HG03354 (cell line): Measurements from ENCODE around the gene PGBD5.

Source experiments
- ATAC-seq: cut with Tn5 transposase; IDR thresholded peaks from one replicate; pipeline ENCODE4 v1.9.1; 2021; ENCODE audit warnings: mild to moderate bottlenecking; ENCODE audit not compliant: unreplicated experiment, poor library complexity, severe bottlenecking

Gene PGBD5

DNA sequence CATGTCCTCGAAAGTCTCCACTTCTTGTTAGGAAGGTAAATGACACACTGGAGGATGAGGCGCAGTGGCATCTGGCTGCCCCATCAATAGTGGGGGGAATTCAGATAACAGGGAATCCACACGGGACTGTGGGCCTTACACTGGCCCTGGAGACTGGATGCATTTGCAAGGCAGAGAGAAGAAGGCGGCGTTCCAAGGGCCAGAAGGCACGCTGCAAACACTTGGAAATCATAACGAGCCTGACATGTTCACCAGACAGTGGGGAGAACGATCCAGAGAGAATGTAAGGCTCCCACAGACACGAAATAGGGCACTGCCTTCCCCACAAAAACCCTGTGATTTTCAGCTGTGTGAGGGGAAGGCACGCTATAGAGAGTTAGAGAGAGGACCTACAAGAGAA is 70.5 kb downstream of the PGBD5 start:
- ATAC-seq = no peak

DNA sequence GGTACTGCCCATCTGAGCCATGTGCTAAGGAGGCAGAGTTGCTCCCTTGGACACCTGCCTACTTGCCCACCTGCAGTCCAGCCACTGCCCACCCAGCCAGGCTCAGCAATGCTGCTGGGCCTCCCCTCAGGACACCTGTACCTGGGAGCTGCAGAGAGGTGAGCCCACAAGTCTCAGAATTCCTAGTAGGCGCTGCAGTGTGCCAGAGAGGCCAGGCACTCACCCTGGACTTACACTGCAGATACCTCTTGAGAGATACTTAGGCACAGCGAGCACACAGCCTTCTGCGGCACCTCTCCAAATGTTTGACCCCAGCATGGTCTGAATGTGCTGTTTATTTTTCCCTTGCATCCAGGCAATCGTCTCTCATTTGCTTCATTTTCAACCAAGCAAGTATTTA is 71.0 kb downstream of the PGBD5 start:
- no peak for ATAC-seq

DNA sequence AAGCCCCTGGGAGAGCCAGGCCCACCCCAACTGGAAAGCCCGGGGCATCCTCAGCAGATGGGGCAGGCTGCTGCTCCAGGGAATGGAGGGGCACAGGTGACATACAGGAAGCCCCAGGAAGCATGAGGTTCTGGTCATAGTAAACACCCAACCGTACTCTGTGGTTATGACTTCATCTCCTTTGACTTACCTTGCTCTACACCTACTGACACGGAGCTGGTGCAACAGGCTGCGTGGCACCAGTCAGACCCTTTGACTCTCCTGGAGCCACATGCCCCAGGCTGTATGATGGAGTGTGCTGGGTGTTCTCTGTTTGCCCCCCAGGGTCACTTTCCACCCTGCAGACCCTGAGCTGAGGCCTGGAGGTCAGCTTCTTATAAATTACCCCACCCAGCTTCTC is 72.1 kb downstream of the PGBD5 start:
- no peak for ATAC-seq

DNA sequence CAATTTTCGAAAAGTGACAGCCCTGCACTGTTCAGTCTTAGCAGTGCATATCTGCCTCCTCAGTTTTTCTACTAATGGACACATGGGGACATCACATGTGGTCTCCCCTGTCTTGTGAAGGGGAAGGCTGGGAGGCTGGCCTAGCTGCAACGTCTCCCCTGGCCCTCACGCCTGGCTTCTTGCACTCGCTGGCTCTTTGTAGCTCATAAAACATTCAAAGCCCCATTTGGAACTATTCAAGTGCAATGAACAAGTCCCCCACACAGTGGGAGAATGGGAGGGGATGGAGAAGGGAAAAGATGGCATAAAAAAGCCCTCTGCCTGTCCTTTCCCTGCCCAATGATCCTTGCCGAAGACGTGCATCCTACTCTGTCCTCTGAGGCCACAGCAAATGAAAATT is 73.6 kb downstream of the PGBD5 start:
- no peak for ATAC-seq

DNA sequence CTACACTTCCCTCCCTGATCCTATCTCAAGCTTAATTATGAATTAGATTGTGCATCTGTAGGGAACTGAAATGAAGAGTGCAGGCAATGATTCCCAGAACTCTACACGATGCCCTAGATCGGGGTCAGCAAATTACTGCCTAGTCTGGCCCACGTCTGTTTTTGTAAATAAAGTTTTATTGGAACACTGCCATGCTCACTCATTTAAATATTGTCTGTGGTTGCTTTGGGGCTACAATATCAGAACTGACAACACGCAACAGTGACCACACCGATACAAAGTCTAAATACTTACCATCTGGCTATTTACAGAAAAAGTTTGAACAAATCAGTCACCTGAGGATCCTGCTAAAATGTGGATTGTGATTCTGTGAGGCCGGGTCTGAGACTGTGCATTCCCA is 74.1 kb downstream of the PGBD5 start:
- ATAC-seq = no peak

DNA sequence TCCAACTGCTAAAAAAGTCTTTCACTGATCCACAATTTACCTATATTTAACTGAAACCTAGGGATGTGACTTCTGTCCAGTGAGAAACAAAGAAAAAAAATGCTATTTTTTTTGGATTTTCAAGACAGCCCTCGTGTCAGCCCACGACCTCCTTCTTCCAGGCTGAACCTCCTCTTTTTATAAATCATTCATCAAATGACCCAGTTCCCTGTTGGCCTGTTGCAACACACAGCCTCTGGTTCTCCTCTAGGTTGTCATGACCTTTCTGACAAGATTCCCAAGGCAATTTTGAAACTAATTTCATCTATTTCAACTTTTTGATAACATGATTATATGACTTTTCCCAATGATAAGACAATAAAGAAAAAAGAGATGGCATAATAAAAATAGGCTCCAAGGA is 74.6 kb downstream of the PGBD5 start:
- no peak for ATAC-seq

DNA sequence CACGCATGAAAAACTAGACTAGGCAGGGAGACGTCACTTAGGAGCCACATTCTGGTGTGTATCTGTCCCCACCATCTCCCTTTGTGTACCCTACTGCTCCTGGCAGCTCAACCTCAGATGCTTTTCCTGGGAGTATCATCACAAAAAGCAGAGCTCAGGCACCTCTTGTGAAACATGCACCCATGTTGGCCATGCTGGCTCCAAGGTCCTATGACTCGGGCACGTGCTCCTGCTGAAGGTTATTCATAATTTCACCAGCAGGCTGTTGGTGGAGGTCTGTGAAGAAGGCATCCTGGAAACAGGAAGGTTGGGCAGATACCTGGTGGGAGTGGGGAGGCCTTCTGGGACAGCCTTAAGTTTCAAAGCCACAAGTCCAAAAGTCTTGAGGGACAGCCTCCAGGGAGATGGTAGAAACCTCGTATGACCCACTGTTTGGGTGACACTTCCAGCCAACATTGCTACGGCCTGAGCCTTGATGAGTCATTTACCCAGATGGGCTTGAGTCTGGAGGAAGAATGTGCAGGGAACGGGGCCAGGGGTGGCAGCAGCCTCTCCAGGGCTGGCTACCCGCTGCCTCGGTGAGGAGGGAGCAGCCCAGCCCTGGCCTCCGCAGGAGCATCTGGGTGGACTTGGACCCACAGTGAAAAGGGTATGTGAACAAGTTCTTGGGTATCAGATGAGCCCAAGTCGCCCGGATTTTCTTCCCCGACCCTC is 75.8 kb downstream of the PGBD5 start:
- ATAC-seq = no peak

DNA sequence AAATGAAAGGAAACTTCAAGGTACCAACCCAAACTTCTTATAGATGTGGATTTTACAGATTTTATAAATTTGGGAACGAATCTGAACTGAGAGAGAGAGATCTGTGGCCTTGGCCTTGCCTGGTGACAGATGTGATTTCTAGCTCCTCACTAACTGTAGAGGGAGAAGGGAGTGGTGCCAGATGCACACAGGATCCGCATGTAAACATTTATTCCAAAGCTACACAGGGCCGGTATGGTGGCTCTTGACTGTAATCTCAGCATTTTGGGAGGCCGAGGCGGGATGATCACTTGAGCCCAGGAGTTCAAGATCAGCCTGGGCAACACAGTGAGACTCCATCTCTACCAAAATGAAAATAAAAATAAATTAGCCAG is 77.1 kb downstream of the PGBD5 start:
- ATAC-seq = no peak

DNA sequence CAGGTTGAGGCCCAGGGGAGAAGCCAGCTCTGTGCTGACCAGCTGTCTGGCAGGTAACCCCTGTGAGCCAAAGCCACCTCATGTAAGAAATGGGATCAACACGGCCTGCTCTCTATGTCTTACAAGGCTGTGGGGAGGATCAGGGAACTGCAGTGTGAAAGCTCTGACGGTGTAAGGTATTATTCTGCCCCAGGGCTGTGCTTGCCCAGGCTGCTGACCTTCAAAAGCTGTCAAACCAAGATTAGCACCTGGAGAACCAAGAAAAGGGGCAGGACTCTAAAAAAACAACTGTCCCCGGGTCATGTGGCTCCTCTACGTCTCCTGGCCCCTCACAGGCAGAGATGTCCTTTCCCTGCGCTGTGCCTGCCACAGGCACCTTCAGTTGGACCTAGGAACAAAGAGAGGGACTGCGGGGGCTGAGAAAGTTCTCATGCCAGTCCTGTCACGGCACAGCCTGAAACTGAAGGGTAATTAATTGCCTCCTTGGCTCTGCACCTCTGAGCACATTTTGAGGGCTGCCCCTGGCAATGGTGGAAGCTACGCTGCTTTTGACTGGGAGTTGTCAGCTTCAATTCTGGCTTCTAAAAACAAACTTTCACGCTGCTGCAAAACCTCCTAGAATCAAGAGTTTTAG is 77.6 kb downstream of the PGBD5 start:
- ATAC-seq = no peak

DNA sequence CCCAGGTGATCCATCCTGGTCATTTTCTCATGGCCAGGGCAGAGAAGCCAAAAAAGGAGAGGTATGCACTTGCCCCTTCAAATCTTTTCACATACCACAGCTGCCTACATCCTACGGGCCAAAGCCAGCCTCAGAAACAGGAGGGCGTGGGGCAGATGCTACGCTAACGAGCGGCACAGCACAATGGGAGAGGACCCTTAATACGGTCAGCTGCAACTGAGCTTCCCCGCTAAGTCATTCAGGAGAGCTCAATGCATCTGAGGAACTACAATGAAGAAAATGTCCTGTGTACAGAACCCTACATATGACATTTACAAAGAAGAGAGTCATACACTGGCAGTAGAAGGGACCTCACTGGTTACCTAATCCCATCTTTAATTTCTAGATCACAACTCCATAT is 78.2 kb downstream of the PGBD5 start:
- ATAC-seq = no peak

DNA sequence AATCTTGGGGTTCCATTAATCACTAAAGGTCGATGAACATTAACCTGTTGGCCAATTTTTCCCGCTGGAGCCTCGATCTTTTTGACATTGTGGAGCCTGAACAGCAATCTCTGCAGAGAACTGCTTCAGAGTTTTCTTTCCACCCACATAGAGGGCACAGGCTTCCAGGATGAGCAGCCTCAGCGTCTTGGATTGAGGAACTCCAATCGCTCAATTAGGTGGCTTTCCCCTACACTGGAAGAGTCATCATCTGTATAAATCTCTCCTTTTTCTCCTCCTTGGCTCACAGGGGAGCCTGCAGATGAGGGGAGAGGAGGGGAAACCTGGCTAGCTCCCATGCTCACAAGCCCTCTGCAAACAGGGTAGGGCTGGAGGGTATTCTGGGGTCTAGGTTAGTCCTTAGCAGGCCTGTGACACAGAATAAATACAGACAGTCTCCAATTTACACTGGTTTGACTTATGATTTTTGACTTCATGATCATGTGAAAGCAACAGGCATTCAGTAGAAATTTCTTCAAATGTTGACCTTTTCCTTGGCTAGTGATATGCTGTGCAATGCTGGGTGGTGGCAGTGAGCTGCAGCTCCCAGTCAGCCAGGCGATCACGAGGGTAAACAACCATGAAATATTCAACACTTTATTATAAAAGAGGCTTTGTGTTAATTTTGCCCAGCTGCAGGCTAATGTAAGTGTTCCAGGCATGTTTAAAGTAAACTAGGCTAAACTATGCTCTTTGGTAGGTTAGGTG is 80.8 kb downstream of the PGBD5 start:
- no peak for ATAC-seq

DNA sequence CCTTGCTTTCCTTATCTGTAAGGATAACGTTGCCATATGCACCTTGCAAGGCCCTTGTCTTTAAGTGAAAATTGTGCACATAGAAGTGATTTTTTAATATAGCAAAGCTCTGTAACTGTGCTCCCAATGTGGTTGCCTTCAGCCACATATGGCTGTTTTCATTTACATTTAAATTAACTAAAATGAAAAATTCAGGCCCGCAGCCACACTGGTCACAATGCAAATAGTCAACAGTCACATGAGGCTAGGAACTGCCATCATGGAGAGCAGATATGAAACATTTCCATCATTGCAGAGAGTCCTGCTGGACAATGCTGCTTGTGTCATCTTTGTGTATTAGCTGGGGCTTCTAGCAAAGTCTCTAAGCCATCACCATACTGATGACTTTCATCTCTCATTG is 83.4 kb downstream of the PGBD5 start:
- no peak for ATAC-seq

DNA sequence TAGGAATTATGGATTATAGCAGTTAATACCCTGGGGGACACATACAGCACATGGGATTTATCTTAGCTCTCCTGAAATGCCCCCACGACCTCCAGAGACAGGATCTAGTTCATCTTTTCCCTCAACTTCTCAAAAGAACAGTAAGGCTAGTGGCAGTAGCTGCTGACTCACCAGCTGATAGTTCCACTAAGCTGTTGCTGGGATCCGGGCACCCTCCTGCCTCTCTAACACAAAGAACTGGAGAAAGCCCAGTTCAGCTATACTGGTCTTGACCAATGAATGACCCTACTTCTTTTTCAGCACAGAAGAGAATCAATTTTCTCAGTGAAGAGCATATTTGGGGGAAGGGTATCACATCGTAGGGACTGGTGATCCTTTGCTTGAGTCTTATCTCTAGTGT is 84.1 kb downstream of the PGBD5 start:
- no peak for ATAC-seq

DNA sequence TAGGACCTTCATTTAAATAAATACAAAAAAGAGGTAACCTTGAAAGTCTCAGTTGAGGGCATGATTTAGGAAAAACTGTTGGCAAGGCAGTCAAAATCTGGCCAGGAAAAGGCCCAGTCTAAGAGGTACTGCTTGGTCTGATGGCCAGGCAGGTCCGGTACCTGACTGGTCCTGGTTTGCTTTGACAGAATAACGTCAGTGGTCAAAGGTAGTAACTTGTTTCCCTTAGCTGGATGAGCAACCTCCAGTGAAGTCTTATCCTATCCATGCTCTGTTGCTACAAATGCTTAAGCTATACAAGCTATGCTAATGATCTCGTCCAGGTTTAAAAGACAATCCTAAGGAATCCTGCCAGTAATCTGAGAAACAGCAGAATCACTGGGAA is 85.0 kb downstream of the PGBD5 start:
- ATAC-seq = no peak

DNA sequence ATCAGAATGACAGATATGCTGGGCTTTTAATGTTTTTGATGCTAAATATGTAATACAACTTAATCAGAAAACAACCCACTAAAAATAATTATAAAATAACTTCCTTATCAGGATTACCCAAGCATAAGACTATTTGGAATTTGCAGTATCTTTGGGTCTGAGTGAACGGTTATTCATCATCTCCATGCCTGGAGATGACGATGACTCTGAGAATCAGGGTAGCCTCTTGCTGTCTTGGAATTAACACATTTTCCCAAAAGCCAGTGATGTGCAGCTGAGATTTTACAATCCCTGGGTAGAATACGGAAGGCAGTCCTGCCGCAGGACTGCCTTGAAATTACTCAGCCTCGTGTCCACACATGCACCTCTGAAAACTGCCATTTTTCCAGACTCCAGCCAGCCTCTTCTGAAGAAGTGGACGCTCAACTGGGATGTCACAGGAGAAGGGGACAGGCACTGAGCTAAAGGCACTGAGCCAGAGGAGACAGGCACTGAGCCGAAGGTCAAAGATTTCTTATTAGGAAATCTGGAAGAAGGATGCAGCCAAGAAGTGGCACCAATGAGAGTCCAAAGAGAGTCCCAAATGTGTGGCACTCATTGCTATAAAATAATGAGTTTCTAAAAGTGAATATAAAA is 85.5 kb downstream of the PGBD5 start:
- ATAC-seq = no peak

DNA sequence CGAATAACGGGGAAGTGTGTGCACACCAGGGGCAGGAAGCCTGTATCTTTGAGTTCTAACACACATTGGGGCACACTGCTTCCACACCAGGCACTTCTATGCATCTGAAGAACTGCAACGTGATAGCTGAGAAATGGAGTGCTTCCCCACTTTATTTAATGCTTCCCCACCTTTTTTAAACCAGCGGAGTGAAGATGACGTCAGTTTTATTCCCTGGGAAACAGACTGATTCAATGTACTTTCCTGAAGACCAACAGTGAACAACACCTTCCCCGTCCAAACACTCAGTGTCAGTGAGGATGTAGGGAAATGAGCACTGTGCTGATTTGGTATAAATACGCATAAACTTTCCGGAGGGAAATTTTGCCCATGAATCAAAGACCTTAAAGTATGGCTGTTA is 87.1 kb downstream of the PGBD5 start:
- ATAC-seq = no peak

DNA sequence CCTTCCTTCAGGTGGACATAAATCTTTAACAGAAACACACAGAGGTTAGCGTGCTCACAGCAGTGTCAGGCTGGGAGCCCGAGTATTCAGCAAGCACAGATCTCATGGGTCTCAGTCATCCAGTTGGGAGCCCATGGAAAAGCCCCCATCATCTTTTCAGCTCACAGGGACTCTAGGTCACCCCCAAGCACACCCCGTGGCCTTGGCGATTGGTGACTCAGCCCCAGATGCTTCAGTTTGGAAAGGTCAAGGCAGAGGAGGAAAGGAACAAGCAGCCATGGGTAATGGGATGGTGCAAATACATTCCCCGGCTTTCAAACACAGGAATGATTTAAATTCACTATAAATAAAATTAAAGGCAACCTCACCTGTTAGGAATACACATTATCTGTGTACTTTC is 88.9 kb downstream of the PGBD5 start:
- ATAC-seq = no peak

DNA sequence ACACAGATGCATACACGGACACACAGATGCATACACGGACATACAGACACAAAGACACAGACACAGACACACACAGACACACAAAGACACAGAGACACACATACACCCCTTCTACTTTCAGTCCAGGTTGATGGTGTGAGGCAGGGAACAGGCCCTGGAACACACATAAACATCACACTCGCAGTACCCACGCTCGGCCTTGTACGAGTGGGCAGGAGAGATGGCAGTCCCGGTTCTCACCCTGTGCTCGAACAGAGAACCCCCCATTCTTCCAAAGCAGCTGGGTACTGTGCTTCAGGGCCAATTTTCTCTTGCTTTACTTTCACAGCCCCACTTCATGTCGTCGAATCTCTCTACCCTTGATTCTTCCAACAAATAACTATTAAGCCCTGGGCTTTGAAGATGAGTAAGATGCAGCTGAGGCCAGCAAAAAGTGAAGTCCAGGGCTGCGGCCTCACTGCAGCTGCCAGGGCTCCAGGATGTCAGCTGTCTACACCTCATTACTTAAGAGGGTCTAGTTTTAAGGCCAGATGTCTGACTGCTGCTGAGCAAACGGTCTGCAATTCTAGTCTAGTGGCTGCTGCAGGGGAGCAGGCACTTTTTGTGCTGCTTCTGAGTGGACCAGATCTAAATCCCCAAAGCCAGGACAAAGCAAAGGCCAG is 90.1 kb downstream of the PGBD5 start:
- ATAC-seq = no peak

DNA sequence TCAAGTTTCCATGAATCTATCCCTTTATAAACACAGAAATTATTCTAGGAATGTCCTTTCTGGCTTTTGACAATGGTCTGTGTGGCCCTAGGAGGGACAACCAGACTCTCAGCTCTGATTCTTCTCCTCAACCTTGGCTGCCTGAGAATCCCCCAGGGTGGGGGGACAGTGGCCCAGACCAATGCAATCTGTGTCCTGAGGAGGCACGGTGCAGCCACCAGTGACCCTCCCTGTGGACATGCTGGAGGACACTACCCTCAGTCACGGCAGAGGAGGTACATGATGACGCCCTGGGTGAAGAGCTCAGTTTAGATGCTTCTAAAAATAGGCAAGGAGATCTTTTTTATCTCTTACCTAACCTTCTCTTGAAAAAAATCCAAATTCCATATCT is 91.7 kb downstream of the PGBD5 start:
- no peak for ATAC-seq
